Ovary (tissue), 3 donors: ENCODE results near the gene GPR108.

ENCODE experiments used
- CTCF ChIP-seq, 3 donors: fragments of 450-650 bp in 2 of 3; fragments of 200-600 bp in 1 of 3; IDR thresholded peaks; one replicate each; pipeline versions ENCODE4 v1.5.1 to v1.8.0; 2016 to 2022; ENCODE audit warnings: antibody characterized with exemption in 3 of 3, mild to moderate bottlenecking in 1 of 3
- EP300 ChIP-seq: sonication (generic); formaldehyde crosslinking; IDR thresholded peaks from one replicate; pipeline ENCODE4 v1.6.1; 2017; ENCODE audit warnings: antibody characterized with exemption
- POLR2A ChIP-seq: fragments of 450-650 bp; IDR thresholded peaks from one replicate; pipeline ENCODE4 v1.6.1; 2017; ENCODE audit warnings: antibody characterized with exemption, mild to moderate bottlenecking, moderate library complexity
- donor health status: DM: no; HTN: no; CAD: no.

- TF ChIP-seq POLR2A = no peak
- TF ChIP-seq EP300 = no peak
- no peak for TF ChIP-seq CTCF (IDR thresholded peaks at IDR 0.05)
Observed at GRCh38 chr19:6767081-6767356, 29.6 kb upstream of the GPR108 start.
